Keratinocyte (primary cell): Measurements from ENCODE around the gene CCDC141. TPM values are rescaled to one million over a fixed set of nuclear protein-coding genes. Genes with fewer than 3 reads are reported as not detected.

Experiments
- DNase-seq: peaks from one replicate; pipeline ENCODE4 v3.0.0-alpha.2; 2011; ENCODE audit warnings: low read depth, missing footprints, low spot score
- FAIRE-seq: peaks from 2 replicates; lab custom pipeline; 2011; peaks lifted over from hg19 to GRCh38; lab: Jason Lieb, UNC
- H2AFZ ChIP-seq: 2 replicates; pipeline ENCODE4 v1.6.0; 2012; ENCODE audit warnings: low read length, control low read depth, inconsistent platforms; ENCODE audit not compliant: control insufficient read depth
- H3K27ac ChIP-seq: 2 replicates; pipeline ENCODE4 v1.5.1; 2011; ENCODE audit warnings: low read length; ENCODE audit not compliant: control insufficient read depth, insufficient read depth
- H3K27me3 ChIP-seq: 3 replicates; pipeline ENCODE4 v1.6.0; 2011; ENCODE audit warnings: low read length; ENCODE audit not compliant: control insufficient read depth, insufficient read depth; ENCODE audit errors: extremely low read depth
- H3K36me3 ChIP-seq, 2 experiments: 2 replicates in 1 of 2; 3 replicates in 1 of 2; pipeline ENCODE4 v1.5.1; 2011; ENCODE audit warnings: low read length in 2 of 2, mild to moderate bottlenecking in 1 of 2; ENCODE audit not compliant: control insufficient read depth in 2 of 2, insufficient read depth in 2 of 2; ENCODE audit errors: extremely low read depth in 1 of 2
- H3K4me1 ChIP-seq: 3 replicates; pipeline ENCODE4 v1.5.1; 2011; ENCODE audit warnings: low read length; ENCODE audit not compliant: control insufficient read depth, insufficient read depth; ENCODE audit errors: extremely low read depth
- H3K4me2 ChIP-seq: 3 replicates; pipeline ENCODE4 v1.6.0; 2011; ENCODE audit warnings: low read depth, low read length; ENCODE audit not compliant: control insufficient read depth, insufficient read depth; ENCODE audit errors: extremely low read depth
- H3K4me3 ChIP-seq, 3 experiments: fragments of 200-600 bp in 1 of 3; sonication (generic) in 1 of 3; 2 replicates in 2 of 3; 3 replicates in 1 of 3; pipeline ENCODE4 v1.5.1; 2011 to 2016; ENCODE audit warnings: low read length in 3 of 3, mild to moderate bottlenecking in 3 of 3, control low read depth in 2 of 3, inconsistent platforms in 1 of 3, low read depth in 1 of 3, mixed read lengths in 1 of 3, mixed run types in 1 of 3, moderate library complexity in 1 of 3; ENCODE audit not compliant: control insufficient read depth in 2 of 3, insufficient read depth in 2 of 3; ENCODE audit errors: extremely low read depth in 1 of 3
- H3K79me2 ChIP-seq: 2 replicates; pipeline ENCODE4 v1.6.0; 2012; ENCODE audit warnings: low read length; ENCODE audit not compliant: control insufficient read depth, insufficient read depth
- H3K9ac ChIP-seq: 3 replicates; pipeline ENCODE4 v1.6.0; 2011; ENCODE audit warnings: low read length; ENCODE audit not compliant: control insufficient read depth, insufficient read depth; ENCODE audit errors: extremely low read depth
- H3K9me1 ChIP-seq: 3 replicates; pipeline ENCODE4 v1.6.0; 2011; ENCODE audit warnings: low read length; ENCODE audit not compliant: control insufficient read depth, insufficient read depth; ENCODE audit errors: extremely low read depth
- H3K9me3 ChIP-seq: 2 replicates; pipeline ENCODE4 v1.5.1; 2012; ENCODE audit warnings: low read depth, low read length; ENCODE audit not compliant: control insufficient read depth
- H4K20me1 ChIP-seq: 3 replicates; pipeline ENCODE4 v1.6.0; 2011; ENCODE audit warnings: low read length; ENCODE audit not compliant: control insufficient read depth, insufficient read depth; ENCODE audit errors: extremely low read depth
- CTCF ChIP-seq, 3 experiments: IDR thresholded peaks in 1 of 3; conservative IDR thresholded peaks in 1 of 3; optimal IDR thresholded peaks in 1 of 3; 2 replicates in 2 of 3; 3 replicates in 1 of 3; pipeline versions ENCODE3 to v1.5.1; 2011; ENCODE audit warnings: low read length in 3 of 3, mild to moderate bottlenecking in 3 of 3, moderate library complexity in 2 of 3, control low read depth in 1 of 3, inconsistent platforms in 1 of 3; ENCODE audit not compliant: insufficient read depth in 2 of 3; ENCODE audit errors: extremely low read depth in 1 of 3
- EZH2 ChIP-seq: IDR thresholded peaks from one replicate; pipeline ENCODE4 v1.6.1; 2012; ENCODE audit warnings: inconsistent platforms, mild to moderate bottlenecking, low read length, moderate library complexity
- dilution Hi-C: fragments of 300-500 bp; cut with MboI; formaldehyde crosslinking; loops from one replicate; pipeline ENCODE4 v1.7.0; 2020; ENCODE audit warnings: low sequenced_read_pairs; ENCODE audit not compliant: extremely low pct_ligation_motif_present
- polyA plus RNA-seq, 5 experiments: library from polyadenylated mRNA; depleted of rRNA in 3 of 5; stranded (reverse) in 3 of 5; stranded (forward) in 1 of 5; unstranded in 1 of 5; fragments of >200 nt; gene quantifications; 1 replicate in 1 of 5; 2 replicates in 3 of 5; 3 replicates in 1 of 5; pipeline versions ENCODE4 v1.2.1 to v1.2.3, GENCODE V29; 2011 to 2012; ENCODE audit warnings: missing spikeins in 2 of 5, low read depth in 1 of 5, low replicate concordance in 1 of 5

CCDC141 gene
- polyA plus RNA-seq, 1 donor (not counting 4 experiments of a cell fraction or from before 2014, with no cell fraction given): not detected

DNA sequence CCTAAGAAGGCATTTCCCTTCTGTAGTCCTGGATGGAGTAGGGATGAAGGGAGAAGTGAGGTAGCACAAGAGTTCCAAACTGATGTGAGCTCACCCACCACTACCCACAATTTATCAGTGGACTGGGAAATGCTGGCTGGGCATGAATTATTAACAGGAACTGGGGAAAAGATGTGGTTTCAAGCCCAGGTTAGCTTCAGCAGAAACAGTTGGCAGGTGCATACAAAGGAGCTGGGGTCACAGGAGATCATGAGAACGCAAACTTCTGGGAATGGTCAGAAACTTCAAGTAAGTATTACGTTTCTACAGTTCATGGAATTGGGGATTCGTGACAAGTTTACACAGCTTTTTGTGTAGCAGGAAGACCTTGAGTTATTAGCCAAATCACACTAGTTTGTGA, 5.4 kb downstream of the CCDC141 start:
- no peak for DNase-seq
- Histone ChIP-seq H2AFZ (no peak overlapping the region), H3K4me2 (no peak overlapping the region), H3K27me3 (no peaks in the 10 kb centered on the region), H3K4me1 (no peaks in the 10 kb centered on the region), H3K9me1 (no peaks in the 10 kb centered on the region), H3K36me3 (no peaks in the 10 kb centered on the region), H3K79me2 (no peaks in the 10 kb centered on the region), H3K9ac (no peak overlapping the region), H3K27ac (no peak overlapping the region), H4K20me1 (no peaks in the 10 kb centered on the region), H3K9me3 (no peaks in the 10 kb centered on the region), H3K4me3 (no peak overlapping the region)
- TF ChIP-seq EZH2 (no peak), CTCF (optimal IDR thresholded peaks at IDR 0.05 in 1 of 3, IDR thresholded peaks at IDR 0.05 in 1 of 3, conservative IDR thresholded peaks at IDR 0.05 in 1 of 3; ENCODE audit: extremely low read depth in 1 of 3, insufficient read depth in 2 of 3, low read length in 3 of 3) (no peak)
- dilution Hi-C loops: no loop called here
- no peak for FAIRE-seq

- H3K79me2 ChIP-seq: no peaks in the 10 kb centered on the region
- no peaks in the 10 kb centered on the region for H3K9me3 ChIP-seq
- no peaks in the 10 kb centered on the region for H3K27me3 ChIP-seq
- H3K27ac ChIP-seq: no peak overlapping the region
- no peaks in the 10 kb centered on the region for H4K20me1 ChIP-seq
- H3K36me3 ChIP-seq: no peaks in the 10 kb centered on the region
- dilution Hi-C loops: no loop called here
- no peak overlapping the region for H3K4me2 ChIP-seq
- no peak for FAIRE-seq
- no peaks in the 10 kb centered on the region for H3K9me1 ChIP-seq
- no peak overlapping the region for H3K4me3 ChIP-seq
- no peaks in the 10 kb centered on the region for H3K4me1 ChIP-seq
- H2AFZ ChIP-seq: no peak overlapping the region
- DNase-seq: no peak
- no peak overlapping the region for H3K9ac ChIP-seq
- TF ChIP-seq EZH2 (no peak), CTCF (optimal IDR thresholded peaks at IDR 0.05 in 1 of 3, IDR thresholded peaks at IDR 0.05 in 1 of 3, conservative IDR thresholded peaks at IDR 0.05 in 1 of 3; ENCODE audit: extremely low read depth in 1 of 3, insufficient read depth in 2 of 3, low read length in 3 of 3) (no peak)
Observed at GRCh38 chr2:179037807-179038206, 12.1 kb downstream of the CCDC141 start.
